ENCODE measurements around the gene PPM1H. TPM values are rescaled to one million over a fixed set of nuclear protein-coding genes. Genes with fewer than 3 reads are reported as not detected.
A peak's percentile ranks its signal among the peaks of the same experiment; 100 is the strongest.

The PPM1H gene
- polyA plus RNA-seq, 1 donor, result 20.0 TPM

DNA sequence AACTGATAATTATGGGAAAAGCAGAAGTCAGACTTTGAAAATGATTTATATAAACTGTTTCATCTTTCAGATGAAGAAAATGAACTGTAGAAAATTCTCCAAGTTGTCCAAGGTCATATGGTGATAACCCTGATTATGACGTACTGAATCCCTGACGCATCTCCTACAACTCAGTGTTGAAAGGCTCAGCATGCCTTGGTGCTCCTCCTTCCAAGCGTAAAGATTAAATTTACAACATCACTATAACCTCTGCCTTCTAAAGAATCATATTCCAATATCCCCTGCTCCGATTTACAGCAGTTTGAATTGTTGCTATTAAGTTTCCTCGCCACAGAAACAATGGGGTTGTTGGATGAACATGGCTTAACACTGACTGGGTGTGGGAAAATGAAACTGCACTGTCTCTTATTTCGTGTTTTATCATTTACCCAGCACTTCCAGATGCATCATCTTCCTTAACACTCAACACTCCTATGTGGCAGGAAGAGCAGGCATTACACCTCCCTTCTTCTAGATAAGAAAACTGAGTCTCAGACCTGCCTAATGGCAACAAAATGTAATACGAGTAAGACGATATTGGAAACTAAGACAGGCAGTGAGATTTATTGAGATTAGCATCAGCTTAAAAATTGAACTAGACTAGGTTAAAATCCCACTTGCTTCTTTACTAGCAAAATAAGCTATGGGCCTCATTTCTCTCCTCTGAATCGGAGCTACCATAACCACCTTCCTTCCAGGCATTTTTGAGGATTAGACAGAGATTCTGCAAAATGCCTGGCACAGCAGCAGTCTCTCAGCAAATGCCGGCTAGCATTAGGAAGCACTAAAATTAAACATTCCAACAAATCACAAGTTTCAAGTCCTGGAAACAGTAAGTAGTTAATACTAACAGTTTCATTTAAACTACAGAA, 74.2 kb downstream of the PPM1H start:
- WGBS (ENCODE audit: insufficient coverage, low lambda C conversion rate), result 80% methylated on average over 1 of the region's 10 CpGs
- H3K4me3 ChIP-seq (ENCODE audit: low read length), result no peak overlapping the region
- no peaks in the 10 kb centered on the region for H3K36me3 ChIP-seq (ENCODE audit: control insufficient read depth, insufficient read depth, low read length)
- no peak overlapping the region for H3K27ac ChIP-seq (ENCODE audit: low read length)
- no peaks in the 10 kb centered on the region for H3K4me1 ChIP-seq (ENCODE audit: control insufficient read depth, insufficient read depth, low read length)
- no peak for DNase-seq
- no peaks in the 10 kb centered on the region for H3K27me3 ChIP-seq (ENCODE audit: control insufficient read depth, insufficient read depth, low read length)
- H3K9me3 ChIP-seq (ENCODE audit: control insufficient read depth, low read depth, low read length), result no peaks in the 10 kb centered on the region

DNA sequence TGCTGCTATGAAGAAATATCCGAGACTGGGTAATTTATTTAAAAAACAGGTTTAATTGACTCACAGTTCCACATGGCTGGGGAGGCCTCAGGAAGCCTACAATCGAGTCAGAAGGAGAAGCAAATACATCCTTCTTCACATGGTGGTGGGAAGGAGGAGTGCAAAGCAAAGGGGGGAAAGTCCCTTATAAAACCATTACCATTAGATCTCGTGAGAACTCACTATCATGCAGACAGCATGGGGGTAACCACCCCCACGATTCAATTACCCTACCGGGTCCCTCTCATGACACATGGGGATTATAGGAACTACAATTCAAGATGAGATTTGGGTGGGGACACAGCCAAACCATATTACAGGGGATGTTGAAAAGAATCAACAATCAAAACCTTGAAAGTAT, 74.9 kb downstream of the PPM1H start:
- H3K36me3 ChIP-seq (ENCODE audit: control insufficient read depth, insufficient read depth, low read length), result no peaks in the 10 kb centered on the region
- 83% methylated on average over 1 of the region's 5 CpGs for WGBS (ENCODE audit: insufficient coverage, low lambda C conversion rate)
- no peaks in the 10 kb centered on the region for H3K4me1 ChIP-seq (ENCODE audit: control insufficient read depth, insufficient read depth, low read length)
- H3K4me3 ChIP-seq (ENCODE audit: low read length), result no peak overlapping the region
- no peaks in the 10 kb centered on the region for H3K9me3 ChIP-seq (ENCODE audit: control insufficient read depth, low read depth, low read length)
- no peaks in the 10 kb centered on the region for H3K27me3 ChIP-seq (ENCODE audit: control insufficient read depth, insufficient read depth, low read length)
- no peak for DNase-seq
- H3K27ac ChIP-seq (ENCODE audit: low read length), result no peak overlapping the region

DNA sequence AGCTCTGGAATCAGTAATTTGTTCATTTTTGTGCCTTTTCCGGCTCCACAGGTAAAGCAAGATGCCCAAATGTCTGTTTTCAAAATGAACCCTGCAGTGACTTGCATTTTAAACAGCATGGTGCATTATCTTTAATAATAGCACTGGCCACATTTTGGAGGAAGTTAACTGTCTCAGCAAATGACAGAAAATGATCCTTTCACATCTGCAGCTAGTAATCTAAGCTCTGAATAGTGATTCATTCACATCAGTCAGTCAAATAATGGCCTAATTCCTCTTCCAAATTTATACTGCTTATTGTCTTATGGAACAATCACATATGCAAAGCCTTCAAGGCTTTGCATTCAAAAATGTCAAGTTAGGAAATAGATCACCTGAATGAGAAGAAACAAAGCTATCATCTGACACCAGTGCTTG, 75.6 kb downstream of the PPM1H start:
- no peak overlapping the region for H3K4me3 ChIP-seq (ENCODE audit: low read length)
- DNase-seq, result no peak
- no peaks in the 10 kb centered on the region for H3K4me1 ChIP-seq (ENCODE audit: control insufficient read depth, insufficient read depth, low read length)
- H3K36me3 ChIP-seq (ENCODE audit: control insufficient read depth, insufficient read depth, low read length), result no peaks in the 10 kb centered on the region
- H3K27ac ChIP-seq (ENCODE audit: low read length), result no peak overlapping the region
- H3K9me3 ChIP-seq (ENCODE audit: control insufficient read depth, low read depth, low read length), result no peaks in the 10 kb centered on the region
- no peaks in the 10 kb centered on the region for H3K27me3 ChIP-seq (ENCODE audit: control insufficient read depth, insufficient read depth, low read length)
- no CpG with 5 or more reads among the region's 1 CpG for WGBS (ENCODE audit: insufficient coverage, low lambda C conversion rate)

DNA sequence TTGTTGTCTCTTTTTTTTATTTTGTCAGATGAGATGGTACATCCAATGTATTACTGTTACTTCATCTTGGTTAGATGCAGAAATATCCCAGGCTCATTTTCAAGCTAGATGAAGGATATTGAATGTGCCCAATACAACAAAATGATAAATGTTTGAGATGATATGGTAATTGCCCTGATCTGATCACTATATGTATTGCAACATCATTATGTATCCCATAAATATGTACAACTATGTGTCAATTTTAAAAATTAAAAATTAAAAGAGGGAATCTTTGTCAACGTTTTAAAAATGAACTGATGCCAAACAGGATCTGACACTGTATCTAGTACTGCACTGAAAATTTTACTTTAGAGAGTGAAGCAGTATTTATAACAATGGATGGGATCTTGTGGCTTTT, 78.5 kb downstream of the PPM1H start:
- no peaks in the 10 kb centered on the region for H3K9me3 ChIP-seq (ENCODE audit: control insufficient read depth, low read depth, low read length)
- H3K27ac ChIP-seq (ENCODE audit: low read length), result no peak overlapping the region
- H3K4me3 ChIP-seq (ENCODE audit: low read length), result no peak overlapping the region
- no peaks in the 10 kb centered on the region for H3K4me1 ChIP-seq (ENCODE audit: control insufficient read depth, insufficient read depth, low read length)
- no peak for DNase-seq
- no peaks in the 10 kb centered on the region for H3K36me3 ChIP-seq (ENCODE audit: control insufficient read depth, insufficient read depth, low read length)
- H3K27me3 ChIP-seq (ENCODE audit: control insufficient read depth, insufficient read depth, low read length), result no peaks in the 10 kb centered on the region
- WGBS (ENCODE audit: insufficient coverage, low lambda C conversion rate), result no CpG with 5 or more reads among the region's 1 CpG

DNA sequence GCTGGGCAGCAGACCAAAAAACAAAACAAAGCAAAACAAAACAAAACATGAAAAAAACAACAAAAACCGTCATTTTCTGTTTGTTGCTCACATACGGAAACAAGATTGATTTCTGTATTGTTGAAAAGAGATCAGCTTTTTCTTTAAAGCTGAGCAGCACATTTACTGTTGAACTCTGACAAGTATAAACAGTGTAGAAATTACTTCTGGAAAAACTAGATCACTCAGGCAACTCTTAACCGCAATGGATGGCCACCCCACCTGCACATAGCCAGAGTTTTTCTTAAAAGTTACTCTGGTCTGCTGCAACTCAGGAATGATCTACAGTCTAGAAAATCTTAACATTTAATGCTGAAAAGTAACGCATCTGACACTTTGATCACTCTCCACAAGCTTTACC, 80.9 kb downstream of the PPM1H start:
- 100% methylated on average over 2 of the region's 4 CpGs for WGBS (ENCODE audit: insufficient coverage, low lambda C conversion rate)

DNA sequence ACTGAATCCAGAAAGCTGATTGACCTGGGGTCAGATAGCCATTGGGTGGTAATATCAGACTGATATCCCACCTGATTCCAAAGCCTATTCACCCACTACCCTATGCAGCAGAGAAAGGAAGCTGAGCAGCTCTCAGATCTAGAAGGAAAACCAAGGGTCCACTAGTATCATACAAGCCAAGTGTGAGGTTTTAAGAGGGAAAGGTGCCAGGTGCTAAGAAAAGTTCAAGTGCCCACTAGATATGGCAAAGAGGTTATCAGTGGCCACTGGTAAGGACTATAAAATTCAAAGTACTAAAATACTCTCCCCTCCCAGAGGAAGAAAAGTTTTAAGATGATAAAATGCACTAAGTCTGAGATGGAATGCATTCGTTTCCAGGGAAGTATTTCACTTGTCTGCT, 85.6 kb downstream of the PPM1H start:
- Histone ChIP-seq H3K9me3 (ENCODE audit: control insufficient read depth, low read depth, low read length) (no peaks in the 10 kb centered on the region), H3K36me3 (ENCODE audit: control insufficient read depth, insufficient read depth, low read length) (no peaks in the 10 kb centered on the region), H3K4me1 (ENCODE audit: control insufficient read depth, insufficient read depth, low read length) (peaks cover 4% of the 10 kb centered on the region), H3K27me3 (ENCODE audit: control insufficient read depth, insufficient read depth, low read length) (no peaks in the 10 kb centered on the region), H3K27ac (ENCODE audit: low read length) (no peak overlapping the region), H3K4me3 (ENCODE audit: low read length) (no peak overlapping the region)
- DNase-seq, result no peak
- WGBS (ENCODE audit: insufficient coverage, low lambda C conversion rate), result no CpG with 5 or more reads among the region's 1 CpG

More for the DNA sequence above, 80.9 kb downstream of the PPM1H start:
- H3K27me3 ChIP-seq (ENCODE audit: control insufficient read depth, insufficient read depth, low read length), result no peaks in the 10 kb centered on the region
- H3K36me3 ChIP-seq (ENCODE audit: control insufficient read depth, insufficient read depth, low read length), result no peaks in the 10 kb centered on the region
- no peak overlapping the region for H3K27ac ChIP-seq (ENCODE audit: low read length)
- H3K4me1 ChIP-seq (ENCODE audit: control insufficient read depth, insufficient read depth, low read length), result no peaks in the 10 kb centered on the region
- H3K4me3 ChIP-seq (ENCODE audit: low read length), result no peak overlapping the region
- no peaks in the 10 kb centered on the region for H3K9me3 ChIP-seq (ENCODE audit: control insufficient read depth, low read depth, low read length)
- no peak for DNase-seq

DNA sequence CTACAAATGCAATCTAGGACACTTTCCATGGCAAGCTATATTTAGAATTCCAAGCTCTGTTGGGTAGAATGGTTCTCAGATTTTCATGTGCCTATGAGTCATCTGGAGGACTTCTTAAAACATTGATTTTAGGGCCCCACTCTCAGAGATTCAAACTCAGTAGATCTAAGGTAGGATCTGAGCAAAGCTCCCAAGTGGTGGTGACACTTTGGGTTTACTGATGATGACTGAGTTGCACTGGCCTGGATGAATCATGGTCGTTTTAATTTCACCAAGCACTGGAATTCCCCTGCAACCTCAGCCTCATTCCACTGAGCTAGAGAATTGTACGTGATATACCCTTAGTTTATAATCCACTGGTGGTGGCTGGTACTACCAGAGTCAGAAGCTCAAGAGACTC, 86.5 kb downstream of the PPM1H start:
- Histone ChIP-seq H3K27ac (ENCODE audit: low read length) (no peak overlapping the region), H3K9me3 (ENCODE audit: control insufficient read depth, low read depth, low read length) (no peaks in the 10 kb centered on the region), H3K4me1 (ENCODE audit: control insufficient read depth, insufficient read depth, low read length) (peaks cover 4% of the 10 kb centered on the region), H3K4me3 (ENCODE audit: low read length) (no peak overlapping the region), H3K27me3 (ENCODE audit: control insufficient read depth, insufficient read depth, low read length) (no peaks in the 10 kb centered on the region), H3K36me3 (ENCODE audit: control insufficient read depth, insufficient read depth, low read length) (no peaks in the 10 kb centered on the region)
- no CpG with 5 or more reads among the region's 2 CpGs for WGBS (ENCODE audit: insufficient coverage, low lambda C conversion rate)
- DNase-seq, result no peak

DNA sequence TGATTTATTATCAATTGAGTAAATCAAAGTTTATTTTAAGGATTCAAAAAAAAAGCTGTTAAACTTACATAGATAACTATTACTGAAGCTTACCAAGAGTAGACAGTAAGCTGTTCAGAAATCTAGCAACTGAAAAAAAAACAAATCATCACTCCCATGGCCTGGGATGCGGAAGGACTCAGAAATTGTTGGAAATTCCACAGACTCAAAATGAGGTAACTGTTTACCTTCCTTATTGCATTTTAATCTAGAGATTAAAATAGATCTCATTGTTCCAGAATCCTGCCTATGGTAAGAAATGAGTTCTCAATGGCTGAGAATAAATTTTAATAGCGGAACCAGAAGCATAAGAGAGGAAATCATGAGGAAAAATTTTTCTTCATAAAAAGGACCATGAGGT, 87.2 kb downstream of the PPM1H start:
- Histone ChIP-seq H3K36me3 (ENCODE audit: control insufficient read depth, insufficient read depth, low read length) (no peaks in the 10 kb centered on the region), H3K9me3 (ENCODE audit: control insufficient read depth, low read depth, low read length) (no peaks in the 10 kb centered on the region), H3K27ac (ENCODE audit: low read length) (no peak overlapping the region), H3K4me3 (ENCODE audit: low read length) (no peak overlapping the region), H3K4me1 (ENCODE audit: control insufficient read depth, insufficient read depth, low read length) (peaks cover 7% of the 10 kb centered on the region), H3K27me3 (ENCODE audit: control insufficient read depth, insufficient read depth, low read length) (no peaks in the 10 kb centered on the region)
- 80% methylated on average over 1 of the region's 2 CpGs for WGBS (ENCODE audit: insufficient coverage, low lambda C conversion rate)
- no peak for DNase-seq

DNA sequence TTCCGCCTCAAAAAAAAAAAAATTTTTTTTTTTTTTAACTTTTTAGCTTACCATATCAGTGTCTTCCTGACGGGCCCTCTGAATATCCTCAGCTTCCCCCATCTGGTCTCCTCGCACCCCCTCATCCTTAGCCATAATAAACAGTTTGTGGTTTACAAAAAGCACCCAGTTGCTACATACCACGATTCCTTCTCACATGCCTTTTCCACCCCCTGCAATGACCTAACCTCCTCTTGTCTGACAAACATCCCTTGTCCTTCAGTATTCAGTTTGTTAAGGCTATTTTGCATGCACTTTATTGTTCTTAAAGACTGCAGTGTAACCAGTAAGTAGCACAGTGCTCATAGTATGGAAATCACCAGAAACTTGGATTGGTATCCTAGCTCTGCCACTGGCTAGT, 88.5 kb downstream of the PPM1H start:
- H3K4me3 ChIP-seq (ENCODE audit: low read length), result no peak overlapping the region
- H3K4me1 ChIP-seq (ENCODE audit: control insufficient read depth, insufficient read depth, low read length), result peaks cover 7% of the 10 kb centered on the region
- WGBS (ENCODE audit: insufficient coverage, low lambda C conversion rate), result no CpG with 5 or more reads among the region's 4 CpGs
- H3K27me3 ChIP-seq (ENCODE audit: control insufficient read depth, insufficient read depth, low read length), result no peaks in the 10 kb centered on the region
- no peak for DNase-seq
- H3K9me3 ChIP-seq (ENCODE audit: control insufficient read depth, low read depth, low read length), result no peaks in the 10 kb centered on the region
- no peak overlapping the region for H3K27ac ChIP-seq (ENCODE audit: low read length)
- H3K36me3 ChIP-seq (ENCODE audit: control insufficient read depth, insufficient read depth, low read length), result no peaks in the 10 kb centered on the region

DNA sequence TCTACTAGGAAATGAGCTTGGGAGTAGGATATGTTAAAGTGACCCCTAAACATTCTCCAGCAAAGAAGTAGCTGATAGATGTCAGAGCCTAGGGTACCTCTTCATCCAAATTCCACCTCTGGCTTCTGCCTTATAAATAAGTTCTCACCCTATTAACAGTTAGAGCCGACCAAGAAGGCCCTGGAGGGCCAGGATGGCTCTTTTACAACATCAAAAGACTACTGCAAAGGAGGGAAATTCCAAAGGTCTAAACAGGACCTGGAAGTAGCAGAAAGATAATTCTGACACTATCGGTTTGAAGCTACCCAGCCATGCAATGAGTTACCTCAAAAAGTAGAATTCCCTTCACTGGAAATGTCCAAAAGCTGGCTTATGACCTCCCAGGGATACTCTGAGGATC, 90.0 kb downstream of the PPM1H start:
- no peaks in the 10 kb centered on the region for H3K27me3 ChIP-seq (ENCODE audit: control insufficient read depth, insufficient read depth, low read length)
- H3K4me3 ChIP-seq (ENCODE audit: low read length), result no peak overlapping the region
- no peaks in the 10 kb centered on the region for H3K9me3 ChIP-seq (ENCODE audit: control insufficient read depth, low read depth, low read length)
- H3K36me3 ChIP-seq (ENCODE audit: control insufficient read depth, insufficient read depth, low read length), result no peaks in the 10 kb centered on the region
- peaks cover 7% of the 10 kb centered on the region for H3K4me1 ChIP-seq (ENCODE audit: control insufficient read depth, insufficient read depth, low read length)
- no CpG with 5 or more reads among the region's 2 CpGs for WGBS (ENCODE audit: insufficient coverage, low lambda C conversion rate)
- no peak overlapping the region for H3K27ac ChIP-seq (ENCODE audit: low read length)
- DNase-seq, result no peak

DNA sequence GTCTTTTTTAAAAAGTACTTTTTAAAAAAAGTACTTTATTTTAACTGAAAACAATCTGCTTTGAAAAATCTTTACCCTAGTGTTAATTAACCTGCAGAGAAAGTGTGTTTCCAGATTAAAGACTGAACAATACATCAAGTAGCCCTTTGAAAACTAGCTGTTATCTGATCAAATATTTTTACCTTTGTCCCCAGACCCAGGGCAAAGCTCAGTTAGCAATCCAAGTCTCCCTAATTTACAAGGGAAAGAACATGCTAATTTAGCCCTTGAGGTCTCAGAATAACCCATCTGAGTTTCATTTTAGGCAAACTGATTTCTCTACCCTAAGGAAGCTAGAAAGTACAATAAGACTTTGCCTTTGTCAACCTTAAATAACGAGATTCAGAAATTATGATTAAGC, 91.2 kb downstream of the PPM1H start:
- peak in 1 of 2 donors; percentile 52 for DNase-seq
- Histone ChIP-seq H3K9me3 (ENCODE audit: control insufficient read depth, low read depth, low read length) (no peaks in the 10 kb centered on the region), H3K36me3 (ENCODE audit: control insufficient read depth, insufficient read depth, low read length) (no peaks in the 10 kb centered on the region), H3K4me1 (ENCODE audit: control insufficient read depth, insufficient read depth, low read length) (peaks cover 7% of the 10 kb centered on the region), H3K27me3 (ENCODE audit: control insufficient read depth, insufficient read depth, low read length) (no peaks in the 10 kb centered on the region), H3K4me3 (ENCODE audit: low read length) (no peak overlapping the region), H3K27ac (ENCODE audit: low read length) (no peak overlapping the region)
- no CpG with 5 or more reads among the region's 1 CpG for WGBS (ENCODE audit: insufficient coverage, low lambda C conversion rate)
